ENCODE measurements around the gene DNAH14.

DNA sequence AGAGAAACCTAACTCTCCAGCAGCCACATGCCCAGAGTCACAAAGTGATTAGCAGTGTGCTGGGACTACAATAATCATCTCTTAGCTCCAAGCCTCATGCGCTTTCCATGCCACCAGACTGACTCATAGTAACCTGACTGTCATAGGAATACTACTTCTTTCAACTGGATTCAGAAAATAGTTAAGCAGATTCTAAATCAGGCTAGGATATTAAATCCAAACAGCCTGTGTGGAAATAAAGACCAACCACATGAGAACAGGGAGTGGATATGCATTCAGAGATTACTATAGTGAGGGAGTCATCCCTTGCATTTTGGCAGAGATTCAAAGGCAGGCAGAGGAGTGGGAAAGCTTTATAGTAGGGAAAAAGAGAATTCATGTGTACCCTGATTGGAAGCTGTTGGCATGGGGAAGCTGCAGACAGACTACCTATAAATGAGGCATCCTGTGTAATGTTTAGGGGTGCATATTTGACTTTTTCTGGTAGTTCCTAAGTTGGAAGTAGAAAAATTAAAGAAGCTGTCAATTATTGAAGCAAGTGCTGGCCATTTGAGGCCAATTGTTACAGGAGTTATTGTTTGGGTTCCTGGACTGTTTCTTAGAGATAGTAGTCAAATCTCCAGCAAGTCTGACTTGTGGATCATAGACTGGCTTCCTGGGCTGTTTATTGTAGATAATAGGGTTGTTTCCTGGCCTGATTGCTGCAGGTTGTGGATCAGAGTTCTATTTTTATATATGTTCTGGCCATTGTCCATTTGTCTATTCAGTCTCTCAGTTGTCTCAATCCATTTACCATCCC lies 31.7 kb upstream of the DNAH14 start:
- no peak for TF ChIP-seq POLR2A (IDR thresholded peaks at IDR 0.05; ENCODE audit: low read depth, low read length)
- no peak for TF ChIP-seq POU2F2 (IDR thresholded peaks at IDR 0.05; ENCODE audit: low read depth, low read length)
- no peak for TF ChIP-seq TAF1 (IDR thresholded peaks at IDR 0.05; ENCODE audit: low read depth, low read length)
- TF ChIP-seq POLR2AphosphoS5 (IDR thresholded peaks at IDR 0.05; ENCODE audit: low read depth, low read length) = no peak
- TF ChIP-seq SPI1 (IDR thresholded peaks at IDR 0.05; ENCODE audit: low read depth, low read length) = no peak
